A172 (cell line): ENCODE measurements around the gene TFCP2. TPM values are rescaled to one million over a fixed set of nuclear protein-coding genes. Genes with fewer than 3 reads are reported as not detected.

Experiments
- DNase-seq: peaks from one replicate; pipeline ENCODE4 v3.0.0-alpha.2; 2015; ENCODE audit warnings: low spot score
- total RNA-seq: library from RNA; depleted of rRNA; stranded (reverse); fragments of >200 nt; shearing (Covaris generic); gene quantifications from 2 replicates; pipeline ENCODE4 v1.2.3, GENCODE V29; 2014

The TFCP2 gene
- total RNA-seq, 1 experiment from 2014 or later, result 19.7 TPM

GRCh38 chr12:51156245-51156765 is 16.6 kb downstream of the TFCP2 start:
- DNase-seq, result no peak

- DNase-seq, result no peak
Observed at GRCh38 chr12:51152953-51153352, 20.0 kb downstream of the TFCP2 start.

GRCh38 chr12:51150777-51151176 is 22.2 kb downstream of the TFCP2 start:
- no peak for DNase-seq

GRCh38 chr12:51147309-51147708 is 25.6 kb downstream of the TFCP2 start:
- DNase-seq, result no peak

GRCh38 chr12:51139292-51139844 is 33.6 kb downstream of the TFCP2 start:
- no peak for DNase-seq

GRCh38 chr12:51132693-51133092 is 40.2 kb downstream of the TFCP2 start:
- DNase-seq, result no peak

GRCh38 chr12:51131745-51132521 is 41.0 kb downstream of the TFCP2 start:
- no peak for DNase-seq

GRCh38 chr12:51128919-51129318 is 44.0 kb downstream of the TFCP2 start:
- no peak for DNase-seq

GRCh38 chr12:51127050-51127729 is 45.7 kb downstream of the TFCP2 start:
- DNase-seq, result no peak

GRCh38 chr12:51126297-51126696 is 46.6 kb downstream of the TFCP2 start:
- DNase-seq, result no peak

GRCh38 chr12:51124504-51124903 is 48.4 kb downstream of the TFCP2 start:
- no peak for DNase-seq

- DNase-seq, result no peak
Observed at GRCh38 chr12:51122844-51123243, 50.1 kb downstream of the TFCP2 start.

- peak; percentile 92 for DNase-seq
Observed at GRCh38 chr12:51118706-51119105, 54.2 kb downstream of the TFCP2 start.

GRCh38 chr12:51115533-51115932 is 57.4 kb downstream of the TFCP2 start:
- no peak for DNase-seq

- no peak for DNase-seq
Observed at GRCh38 chr12:51108136-51108535, 64.8 kb downstream of the TFCP2 start.

GRCh38 chr12:51103977-51104376 is 69.0 kb downstream of the TFCP2 start:
- no peak for DNase-seq

- DNase-seq, result no peak
Observed at GRCh38 chr12:51098611-51099010, 74.3 kb downstream of the TFCP2 start.

- no peak for DNase-seq
Observed at GRCh38 chr12:51090705-51091229, 82.2 kb downstream of the TFCP2 start.

GRCh38 chr12:51087818-51088217 is 85.1 kb downstream of the TFCP2 start:
- DNase-seq, result no peak

- no peak for DNase-seq
Observed at GRCh38 chr12:51086933-51087332, 86.0 kb downstream of the TFCP2 start.

GRCh38 chr12:51085757-51086156 is 87.2 kb downstream of the TFCP2 start:
- no peak for DNase-seq

GRCh38 chr12:51083126-51083833 is 89.7 kb downstream of the TFCP2 start, which contains the start of gene CSRNP2:
TSS of gene CSRNP2 (minus strand) at chr12:51083596. CDS start at chr12:51076561, 7,035 bp downstream.
- DNase-seq, result peak; percentile 82
